HG02798 (cell line): ENCODE results near the gene RFTN2.
"Not testable (repeated sequence)": the region's sequence is repeated elsewhere in the genome, so short reads cannot be mapped to it uniquely, and the experiment has no call there.

ENCODE experiments used
- ATAC-seq: cut with Tn5 transposase; IDR thresholded peaks from one replicate; pipeline ENCODE4 v1.9.1; 2021; ENCODE audit warnings: mild to moderate bottlenecking; ENCODE audit not compliant: unreplicated experiment, poor library complexity

The RFTN2 gene

DNA sequence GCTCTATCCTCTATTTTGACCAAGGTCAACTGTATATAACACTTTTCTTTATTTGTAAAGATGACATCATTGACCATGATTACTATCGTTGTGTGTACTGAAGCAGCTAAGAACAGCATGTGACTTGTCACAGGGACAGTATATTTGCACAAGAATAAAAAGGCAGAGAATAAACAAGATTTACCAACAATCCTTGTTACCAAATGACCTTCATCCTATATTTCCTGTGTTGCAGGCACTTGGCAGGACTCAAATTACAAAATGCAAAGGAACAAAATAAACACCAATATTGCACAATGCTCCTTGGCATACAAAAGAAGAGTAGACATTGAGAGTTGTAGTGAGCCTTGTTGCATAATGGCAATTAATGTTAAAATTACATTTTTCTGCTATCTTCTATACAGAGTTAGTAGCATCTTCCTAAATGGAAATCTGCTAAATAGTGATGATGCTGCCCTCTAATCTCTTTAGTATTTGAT, 61.8 kb downstream of the RFTN2 start:
- no peak for ATAC-seq

GRCh38 chr2:197606180-197606579, 69.2 kb downstream of the RFTN2 start:
- peak; percentile 88 for ATAC-seq

GRCh38 chr2:197604117-197604860, 71.1 kb downstream of the RFTN2 start:
- peak; percentile 40 for ATAC-seq

DNA sequence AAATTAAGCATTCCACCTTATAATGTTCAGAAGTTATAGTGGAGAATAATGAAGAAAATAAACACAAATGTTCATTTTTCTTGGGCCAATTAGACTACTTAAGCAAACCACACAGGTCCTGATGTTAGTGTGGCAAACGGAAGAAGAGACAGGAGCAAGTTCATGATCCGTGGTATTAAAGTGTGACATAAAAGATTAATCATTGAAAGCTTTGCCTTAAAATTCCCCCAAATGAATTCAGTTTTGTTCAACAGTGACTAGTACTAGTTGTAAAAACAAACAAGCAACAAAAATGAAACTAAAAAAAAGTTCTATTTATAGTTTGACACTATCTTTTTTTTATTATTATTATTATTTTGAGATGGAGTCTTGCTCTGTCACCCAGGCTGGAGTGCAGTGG, 73.7 kb downstream of the RFTN2 start:
- ATAC-seq, result no peak

DNA sequence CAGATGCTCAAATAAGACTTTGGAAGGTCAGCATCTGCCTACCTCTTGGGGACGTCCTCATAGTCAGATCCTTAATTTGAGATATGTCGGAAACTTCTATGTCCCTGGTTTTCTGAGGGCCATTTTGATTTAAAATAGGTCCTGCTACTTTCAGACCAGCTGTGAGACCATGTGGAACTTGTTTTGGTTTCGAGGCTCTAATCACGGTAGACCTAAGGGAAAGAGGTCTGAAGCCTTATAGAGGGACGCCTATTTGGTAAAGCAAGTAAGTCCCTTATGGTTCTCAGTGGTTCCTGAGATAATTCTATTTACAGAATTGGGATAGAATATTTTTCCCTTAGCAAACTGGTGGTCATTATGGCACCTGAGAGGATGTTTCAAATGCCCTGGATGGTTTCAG, 75.1 kb downstream of the RFTN2 start:
- peak; percentile 28 for ATAC-seq

- peak; percentile 63 for ATAC-seq
These were observed 76.0 kb downstream of the RFTN2 start for GRCh38 chr2:197599285-197599965.

DNA sequence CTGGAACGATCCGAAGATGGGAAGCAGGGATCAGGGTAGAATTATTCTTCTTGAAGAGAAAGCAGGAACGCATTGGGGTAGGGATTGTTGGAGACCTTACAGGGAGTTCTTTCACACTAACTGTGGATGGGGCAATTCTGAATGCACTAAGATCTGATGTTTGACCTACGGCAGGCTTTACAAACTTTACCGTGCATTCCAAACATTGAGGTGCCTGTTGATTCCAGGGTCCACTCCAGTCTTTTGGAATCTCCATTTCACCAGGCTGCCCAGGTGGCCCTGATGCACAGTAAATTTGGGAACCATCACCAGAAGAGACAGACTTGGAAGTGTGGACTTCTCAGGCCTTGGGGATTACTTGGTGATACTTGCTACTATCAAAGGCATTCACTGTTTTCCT, 76.9 kb downstream of the RFTN2 start:
- no peak for ATAC-seq

DNA sequence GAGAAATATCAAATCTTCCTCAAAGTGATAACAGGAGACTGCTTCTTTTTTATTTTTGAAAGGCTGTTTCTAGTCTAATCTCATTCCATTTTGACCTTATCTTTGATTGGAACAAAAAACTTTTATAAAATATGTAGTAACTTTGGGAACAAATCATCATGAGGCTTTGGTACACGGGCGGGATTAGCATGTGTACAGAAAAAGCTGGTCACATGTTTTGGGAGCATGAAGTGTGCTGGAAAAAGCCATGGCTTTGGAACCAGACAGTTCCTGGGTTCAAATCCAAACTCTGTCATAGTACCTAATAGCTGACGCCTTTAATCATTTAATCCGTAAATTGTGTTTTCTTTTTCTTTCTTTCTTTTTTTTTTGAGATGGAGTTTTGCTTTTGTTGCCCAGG, 78.2 kb downstream of the RFTN2 start:
- no peak for ATAC-seq

- ATAC-seq, result no peak
These were observed 78.6 kb downstream of the RFTN2 start for GRCh38 chr2:197596766-197597165.

DNA sequence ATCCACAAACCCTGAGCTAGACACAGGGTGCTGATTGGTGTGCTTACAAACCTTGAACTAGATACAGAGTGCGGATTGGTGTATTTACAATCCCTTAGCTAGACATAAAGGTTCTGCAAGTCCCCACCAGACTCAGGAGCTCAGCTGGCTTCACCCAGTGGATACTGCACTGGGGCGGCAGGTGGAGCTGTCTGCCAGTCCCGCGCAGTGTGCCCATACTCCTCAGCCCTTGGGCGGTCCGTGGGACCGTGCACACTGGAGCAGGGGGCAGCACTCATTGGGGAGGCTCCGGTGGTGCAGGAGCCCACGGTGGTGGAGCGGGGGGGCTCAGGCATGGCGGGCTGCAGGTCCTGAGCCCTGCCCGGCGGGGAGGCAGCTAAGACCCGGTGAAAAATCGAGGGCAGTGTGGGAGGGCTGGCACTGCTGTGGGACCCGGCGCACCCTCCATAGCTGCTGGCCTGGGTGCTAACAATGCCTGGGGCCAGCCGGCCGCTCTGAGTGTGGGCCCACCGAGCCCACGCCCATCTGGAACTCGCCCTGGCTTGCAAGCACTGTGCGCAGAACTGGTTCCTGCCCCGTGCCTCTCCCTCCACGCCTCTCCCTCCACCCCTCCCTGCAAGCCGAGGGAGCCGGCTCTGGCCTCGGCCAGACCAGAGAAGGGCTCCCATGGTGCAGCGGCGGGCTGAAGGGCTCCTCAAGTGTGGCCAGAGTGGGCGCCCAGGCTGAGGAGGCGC, 83.9 kb downstream of the RFTN2 start:
- no peak for ATAC-seq

DNA sequence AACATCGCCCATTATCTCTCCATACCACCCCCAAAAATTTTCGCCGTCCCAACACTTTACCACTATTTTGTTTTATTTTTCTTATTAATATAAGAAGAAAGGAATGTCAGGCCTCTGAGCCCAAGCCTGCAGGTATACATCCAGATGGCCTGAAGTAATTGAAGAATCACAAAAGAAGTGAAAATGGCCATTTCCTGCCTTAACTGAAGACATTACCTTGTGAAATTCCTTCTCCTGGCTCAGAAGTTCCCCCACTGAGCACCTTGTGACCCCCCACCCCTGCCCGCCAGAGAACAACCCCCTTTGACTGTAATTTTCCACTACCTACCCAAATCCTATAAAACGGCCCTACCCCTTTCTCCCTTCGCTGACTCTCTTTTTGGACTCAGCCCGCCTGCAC, 88.1 kb downstream of the RFTN2 start:
- not testable (repeated sequence) for ATAC-seq

DNA sequence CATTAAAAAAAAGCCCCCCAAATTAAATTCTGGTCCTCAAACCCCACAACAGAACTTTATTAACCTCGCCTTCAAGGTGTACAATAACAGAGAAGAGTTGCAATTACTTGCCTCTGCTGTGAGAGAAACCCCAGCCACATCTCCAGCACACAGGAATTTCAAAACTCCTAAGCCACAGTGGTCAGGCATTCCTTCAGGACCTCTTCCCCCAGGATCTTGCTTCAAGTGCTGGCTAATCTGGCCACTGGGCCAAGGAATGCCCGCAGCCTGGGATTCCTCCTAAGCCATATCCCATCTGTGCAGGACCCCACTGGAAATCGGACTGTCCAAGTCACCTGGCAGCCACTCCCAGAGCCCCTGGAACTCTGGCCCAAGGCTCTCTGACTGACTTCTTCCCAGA, 95.2 kb downstream of the RFTN2 start:
- ATAC-seq, result not testable (repeated sequence)

DNA sequence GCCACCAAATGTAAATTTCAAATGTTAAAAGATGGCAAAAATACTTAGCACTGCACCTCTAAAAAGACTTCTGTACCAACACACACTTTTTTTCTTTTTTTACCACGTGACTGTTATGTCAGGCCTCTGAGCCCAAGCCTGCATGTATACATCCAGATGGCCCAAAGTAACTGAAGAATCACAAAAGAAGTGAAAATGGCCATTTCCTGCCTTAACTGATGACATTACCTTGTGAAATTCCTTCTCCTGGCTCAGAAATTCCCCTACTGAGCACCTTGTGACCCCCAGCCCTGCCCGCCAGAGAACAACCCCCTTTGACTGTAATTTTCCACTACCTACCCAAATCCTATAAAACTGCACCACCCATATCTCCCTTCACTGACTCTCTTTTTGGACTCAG, 97.1 kb downstream of the RFTN2 start:
- not testable (repeated sequence) for ATAC-seq

- no peak for ATAC-seq
These were observed 97.9 kb downstream of the RFTN2 start for GRCh38 chr2:197577446-197577845.

DNA sequence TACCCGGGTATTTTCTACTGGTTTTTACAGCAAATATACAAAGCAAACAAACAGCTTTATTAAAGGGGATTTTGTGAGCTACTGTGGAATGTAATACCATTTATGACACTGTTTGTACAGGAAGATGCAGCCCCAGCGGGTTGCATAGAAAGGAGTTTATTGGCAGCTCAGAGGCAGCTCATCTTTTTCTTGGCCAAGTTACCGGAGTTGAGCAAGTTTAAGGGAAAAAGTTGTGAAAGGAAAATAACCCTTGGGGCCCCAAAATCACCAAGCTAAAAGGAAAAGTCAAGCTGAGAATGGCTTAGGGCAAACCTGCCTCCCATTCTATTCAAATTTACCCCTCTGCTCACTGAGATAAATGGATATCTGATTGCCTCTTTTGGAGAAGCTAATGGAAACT, 98.8 kb downstream of the RFTN2 start:
- no peak for ATAC-seq

DNA sequence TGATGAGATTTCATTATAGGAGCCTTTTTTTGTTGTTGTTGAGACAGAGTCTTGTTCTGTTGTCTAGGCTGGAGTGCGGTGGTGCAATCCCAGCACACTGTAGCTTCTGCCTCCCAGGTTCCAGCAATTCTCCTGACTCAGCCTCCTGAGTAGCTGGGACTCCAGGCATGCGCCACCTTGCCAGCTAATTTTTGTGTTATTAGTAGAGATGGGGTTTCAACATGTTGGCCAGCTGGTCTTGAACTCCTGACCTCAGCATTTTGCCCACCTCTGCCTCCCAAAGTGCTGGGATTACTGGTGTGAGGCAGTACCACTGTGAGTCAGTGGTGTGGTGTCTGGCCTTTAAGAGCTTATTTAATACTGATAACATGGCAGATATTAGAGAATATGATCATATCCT, 99.4 kb downstream of the RFTN2 start:
- no peak for ATAC-seq

GRCh38 chr2:197573608-197574007, 101.8 kb downstream of the RFTN2 start:
- no peak for ATAC-seq

GRCh38 chr2:197571627-197572271, 103.6 kb downstream of the RFTN2 start:
- no peak for ATAC-seq

DNA sequence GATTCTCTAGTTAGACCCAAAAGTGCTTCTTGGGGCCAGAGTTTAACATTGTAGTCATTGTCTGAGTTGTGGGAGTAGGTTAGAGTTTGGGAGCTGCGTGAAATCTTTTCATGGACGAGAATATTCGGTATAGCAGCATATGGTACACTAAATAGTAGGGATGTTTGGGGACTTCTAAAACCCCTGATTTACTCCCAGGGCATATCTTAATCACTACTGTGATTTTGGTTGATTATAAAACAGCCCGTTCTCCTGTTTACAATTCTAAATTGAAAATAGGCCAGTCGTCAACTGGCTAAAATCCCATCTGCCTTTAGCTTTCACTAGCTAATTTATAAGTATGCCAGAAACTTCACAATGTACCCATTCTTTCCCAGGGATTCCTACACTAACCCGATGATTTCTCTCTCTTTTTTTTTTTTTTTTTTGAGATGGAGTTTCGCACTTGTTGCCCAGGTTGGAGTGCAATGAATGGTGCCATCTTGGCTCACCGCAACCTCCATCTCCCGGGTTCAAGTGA, 115.2 kb downstream of the RFTN2 start:
- no peak for ATAC-seq

DNA sequence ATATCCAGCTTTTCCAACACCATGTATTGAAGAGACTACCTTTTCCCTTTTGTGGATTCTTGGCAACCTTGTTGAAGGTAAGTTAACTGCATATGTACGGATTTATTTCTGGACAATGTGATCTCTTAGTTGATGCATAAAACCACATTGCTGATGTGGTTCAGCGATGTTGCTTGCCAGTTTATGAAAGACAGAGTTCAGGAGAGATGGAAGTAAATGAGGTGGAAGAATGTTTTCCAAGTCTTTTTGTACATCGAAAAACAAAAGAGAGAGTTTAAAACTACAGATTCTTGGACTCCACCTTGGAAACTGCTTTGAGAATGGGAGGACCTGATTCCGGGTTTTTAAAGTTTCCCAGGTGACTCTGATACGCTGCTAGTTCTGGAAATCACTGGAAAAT, 115.7 kb downstream of the RFTN2 start:
- ATAC-seq, result no peak
